Cortex of kidney (tissue), 1 donor: ENCODE results near the gene CLBA1.

Experiments
- DNase-seq: peaks from one replicate; lab custom pipeline; 2025; lab: John Stamatoyannopoulos, UW

The CLBA1 gene

GRCh38 chr14:104979758-104980610, 5.6 kb upstream of the CLBA1 start:
- DNase-seq, result no peak

- DNase-seq, result no peak
Observed at GRCh38 chr14:104980611-104981531, 4.7 kb upstream of the CLBA1 start.

GRCh38 chr14:104981699-104982541, 3.7 kb upstream of the CLBA1 start:
- no peak for DNase-seq

- DNase-seq, result no peak
Observed at GRCh38 chr14:104982548-104983230, 2.9 kb upstream of the CLBA1 start.

- no peak for DNase-seq
Observed at GRCh38 chr14:104983231-104983721, 2.3 kb upstream of the CLBA1 start.

GRCh38 chr14:104984056-104984894, 1.3 kb upstream of the CLBA1 start:
- no peak for DNase-seq

GRCh38 chr14:104986487-104987164, 1.0 kb downstream of the CLBA1 start:
- no peak for DNase-seq

GRCh38 chr14:104989236-104989950, 3.8 kb downstream of the CLBA1 start:
- DNase-seq, result no peak

- DNase-seq, result no peak
Observed at GRCh38 chr14:104989951-104990303, 4.3 kb downstream of the CLBA1 start.

GRCh38 chr14:104991896-104992230, 6.3 kb downstream of the CLBA1 start:
- DNase-seq, result no peak

- DNase-seq, result no peak
Observed at GRCh38 chr14:104992501-104992900, 6.9 kb downstream of the CLBA1 start.

GRCh38 chr14:104993306-104993705, 7.7 kb downstream of the CLBA1 start:
- DNase-seq, result no peak

GRCh38 chr14:104993808-104994591, 8.4 kb downstream of the CLBA1 start:
- no peak for DNase-seq

- no peak for DNase-seq
Observed at GRCh38 chr14:104994978-104995377, 9.4 kb downstream of the CLBA1 start.

- DNase-seq, result no peak
Observed at GRCh38 chr14:104996032-104996431, 10.4 kb downstream of the CLBA1 start.

- no peak for DNase-seq
Observed at GRCh38 chr14:104996483-104996882, 10.9 kb downstream of the CLBA1 start.

GRCh38 chr14:104998801-104999200, 13.2 kb downstream of the CLBA1 start:
- DNase-seq, result no peak

- no peak for DNase-seq
Observed at GRCh38 chr14:104999361-104999760, 13.8 kb downstream of the CLBA1 start.
